GM12801 (cell line): ENCODE results near the gene CDC7.

Experiments used
- TF ChIP-seq, protein P1 (sequence below): IDR thresholded peaks from one replicate; pipeline ENCODE4 v1.5.1; 2011; ENCODE audit warnings: control low read depth; ENCODE audit not compliant: insufficient read length; ENCODE audit errors: extremely low read depth

CDC7 gene

GRCh38 chr1:91552596-91552995 is 51.9 kb downstream of the CDC7 start:
- TF ChIP-seq, protein P1, sequence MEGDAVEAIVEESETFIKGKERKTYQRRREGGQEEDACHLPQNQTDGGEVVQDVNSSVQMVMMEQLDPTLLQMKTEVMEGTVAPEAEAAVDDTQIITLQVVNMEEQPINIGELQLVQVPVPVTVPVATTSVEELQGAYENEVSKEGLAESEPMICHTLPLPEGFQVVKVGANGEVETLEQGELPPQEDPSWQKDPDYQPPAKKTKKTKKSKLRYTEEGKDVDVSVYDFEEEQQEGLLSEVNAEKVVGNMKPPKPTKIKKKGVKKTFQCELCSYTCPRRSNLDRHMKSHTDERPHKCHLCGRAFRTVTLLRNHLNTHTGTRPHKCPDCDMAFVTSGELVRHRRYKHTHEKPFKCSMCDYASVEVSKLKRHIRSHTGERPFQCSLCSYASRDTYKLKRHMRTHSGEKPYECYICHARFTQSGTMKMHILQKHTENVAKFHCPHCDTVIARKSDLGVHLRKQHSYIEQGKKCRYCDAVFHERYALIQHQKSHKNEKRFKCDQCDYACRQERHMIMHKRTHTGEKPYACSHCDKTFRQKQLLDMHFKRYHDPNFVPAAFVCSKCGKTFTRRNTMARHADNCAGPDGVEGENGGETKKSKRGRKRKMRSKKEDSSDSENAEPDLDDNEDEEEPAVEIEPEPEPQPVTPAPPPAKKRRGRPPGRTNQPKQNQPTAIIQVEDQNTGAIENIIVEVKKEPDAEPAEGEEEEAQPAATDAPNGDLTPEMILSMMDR: no peak

DNA sequence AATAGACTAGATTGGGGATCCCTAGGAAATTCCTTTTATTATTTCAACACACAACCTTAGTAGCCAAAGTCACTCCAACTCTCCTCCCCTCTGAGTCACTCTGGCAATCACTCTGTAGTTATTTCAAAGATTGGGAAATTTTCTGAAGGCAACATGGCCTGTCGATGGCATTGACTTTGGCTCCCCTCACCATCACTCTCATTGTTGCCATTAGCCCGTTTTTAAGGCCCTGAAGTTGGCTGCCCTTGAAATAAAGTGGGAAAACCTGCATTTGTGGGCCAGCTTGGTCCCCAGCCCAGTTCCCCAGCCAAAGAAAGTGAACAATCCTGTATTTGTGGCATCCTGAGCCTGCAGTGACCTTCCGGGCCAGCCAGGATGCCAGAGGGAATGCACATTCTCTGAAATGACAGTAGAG is 52.5 kb downstream of the CDC7 start:
- TF ChIP-seq, protein P1: no peak

DNA sequence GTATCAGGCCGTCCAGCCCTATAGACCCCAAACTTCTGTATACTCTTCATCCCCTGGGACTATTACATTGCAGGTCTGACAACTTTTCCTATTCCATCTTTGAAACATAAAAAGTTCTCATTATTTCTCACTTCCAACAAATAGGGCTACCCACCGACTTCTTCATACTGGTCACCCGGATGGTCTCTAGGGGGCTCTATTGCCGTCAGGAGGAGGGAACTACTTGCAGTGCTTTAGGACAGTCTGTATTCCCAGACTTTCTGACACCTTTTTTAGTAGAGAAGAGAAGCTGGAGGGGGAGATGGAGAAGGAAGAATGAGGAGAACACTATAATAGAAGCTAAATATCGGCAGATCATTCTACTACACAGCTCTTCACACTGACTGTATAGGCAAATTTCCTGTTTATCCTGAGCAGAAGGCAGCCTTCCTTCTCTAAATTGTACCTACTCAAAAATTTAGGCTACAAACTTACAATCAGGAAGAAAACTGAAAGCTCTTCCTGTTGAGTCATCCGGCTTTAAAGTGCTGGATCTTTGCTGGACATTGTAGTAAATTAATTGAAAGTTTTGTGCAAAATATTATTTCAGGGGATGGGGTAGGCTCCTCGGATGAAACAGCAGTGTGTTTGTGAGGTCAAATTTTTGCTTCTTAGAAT is 54.6 kb downstream of the CDC7 start:
- TF ChIP-seq, protein P1: no peak

DNA sequence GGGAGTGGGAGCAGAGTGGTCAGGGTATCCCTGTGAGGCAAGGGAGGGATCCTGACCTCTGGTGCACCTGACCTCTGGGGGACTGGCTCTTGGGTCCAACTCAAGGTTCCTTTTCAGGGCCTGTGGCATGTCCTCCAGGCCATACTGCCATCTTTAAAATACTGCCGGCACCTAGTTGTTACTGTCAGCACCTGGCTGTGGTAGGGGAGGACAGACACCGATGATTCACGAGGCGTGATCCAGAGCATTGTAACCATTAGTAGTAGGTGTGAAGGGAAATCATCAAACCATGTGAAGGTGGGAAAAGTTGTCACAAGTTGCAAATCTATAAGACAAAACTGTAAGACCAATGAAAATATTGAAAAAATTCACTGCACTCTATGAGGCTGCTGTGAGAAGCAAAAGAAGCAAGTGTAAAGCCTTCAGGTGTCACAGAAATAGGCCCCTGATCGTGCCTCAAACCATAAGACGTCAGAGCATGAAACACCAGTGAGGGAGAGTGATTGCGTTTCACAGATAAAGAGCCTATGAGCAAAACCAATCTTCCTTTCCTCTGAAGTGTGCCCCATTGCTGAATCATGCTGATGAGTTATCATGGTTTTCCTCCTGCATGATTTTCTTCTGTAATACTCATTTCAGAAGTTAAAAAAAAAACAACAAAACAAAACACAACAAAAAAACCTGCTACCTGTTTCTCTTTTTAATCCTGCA is 55.3 kb downstream of the CDC7 start:
- TF ChIP-seq, protein P1: no peak

GRCh38 chr1:91556556-91556955 is 55.9 kb downstream of the CDC7 start:
- TF ChIP-seq, protein P1: no peak

DNA sequence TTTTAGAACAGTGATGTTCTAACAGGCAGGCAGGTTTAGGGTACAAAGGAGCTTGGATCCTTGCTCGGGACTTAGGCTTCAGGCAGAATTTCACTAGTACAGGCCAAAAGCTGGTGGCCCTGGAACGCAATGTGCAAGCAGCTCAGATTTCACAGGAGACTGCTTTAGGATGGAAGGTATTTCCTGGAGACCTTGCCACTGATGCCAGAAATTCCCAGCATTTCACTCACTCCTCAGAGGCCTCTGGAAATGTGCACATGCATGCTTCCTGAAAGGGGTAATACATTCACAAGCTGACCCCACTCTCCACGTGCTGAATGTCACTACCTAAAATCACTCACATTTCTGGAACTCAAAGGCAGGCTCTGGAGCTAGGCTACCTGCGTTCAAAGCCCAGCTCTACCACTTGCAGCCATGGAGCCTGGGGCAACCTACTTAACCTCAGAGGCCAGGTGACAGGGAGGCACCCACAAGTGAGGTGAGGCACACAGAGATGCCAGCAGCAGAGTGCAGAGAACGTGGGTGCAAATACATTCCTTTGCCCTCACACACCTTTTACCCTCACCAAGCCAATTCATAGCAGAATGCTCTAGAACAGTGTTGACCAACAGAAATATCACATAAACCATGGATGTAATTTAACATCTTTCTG is 56.5 kb downstream of the CDC7 start:
- TF ChIP-seq, protein P1: no peak

GRCh38 chr1:91557826-91558225 is 57.2 kb downstream of the CDC7 start:
- TF ChIP-seq, protein P1: no peak
